Activated T-cell treated with anti-CD3 and anti-CD28 coated beads, Interleukin-2, amount 50 U/mL, for 72 hours (primary cell): ENCODE data around the gene PTPRM. TPM values are rescaled to one million over a fixed set of nuclear protein-coding genes. Genes with fewer than 3 reads are reported as not detected.

Experiments used
- ATAC-seq, 2 donors: fragments of 150-1000 bp; cut with Tn5 transposase; replicated peaks in 1 of 2; 2 replicates each; pipeline ENCODE4 v1.10.0; 2021; ENCODE audit warnings: moderate library complexity in 2 of 2, mild to moderate bottlenecking in 1 of 2
- DNase-seq, 2 donors: peaks; one replicate each; pipeline ENCODE4 v3.0.0; 2021 to 2022; ENCODE audit warnings: mixed read lengths in 1 of 2
- H3K27ac Mint-ChIP-seq: one replicate; pipeline ENCODE4 v1.8.0; 2022; ENCODE audit warnings: mild to moderate bottlenecking, moderate library complexity, mixed read lengths
- H3K27me3 Mint-ChIP-seq: one replicate; pipeline ENCODE4 v1.8.0; 2022; ENCODE audit warnings: low read depth, mixed read lengths
- H3K36me3 Mint-ChIP-seq, 2 donors: one replicate each; pipeline ENCODE4 v1.8.0; 2022; ENCODE audit warnings: mixed read lengths in 2 of 2, mild to moderate bottlenecking in 1 of 2; ENCODE audit not compliant: insufficient read depth in 2 of 2
- H3K4me1 Mint-ChIP-seq: one replicate; pipeline ENCODE4 v1.8.0; 2022; ENCODE audit warnings: low read depth, mixed read lengths
- H3K4me3 Mint-ChIP-seq, 2 donors: one replicate each; pipeline ENCODE4 v1.8.0; 2022; ENCODE audit warnings: mild to moderate bottlenecking in 2 of 2, mixed read lengths in 2 of 2, moderate library complexity in 2 of 2
- H3K9me3 Mint-ChIP-seq, 2 donors: one replicate each; pipeline ENCODE4 v1.8.0; 2022; ENCODE audit warnings: mixed read lengths in 2 of 2
- total RNA-seq, 2 donors: library from RNA; stranded (reverse); gene quantifications; one replicate each; pipeline ENCODE4 v1.2.3, GENCODE V29; 2022

PTPRM gene
- total RNA-seq, 2 donors from 2014 or later, result 6.3 to 21.3 TPM

DNA sequence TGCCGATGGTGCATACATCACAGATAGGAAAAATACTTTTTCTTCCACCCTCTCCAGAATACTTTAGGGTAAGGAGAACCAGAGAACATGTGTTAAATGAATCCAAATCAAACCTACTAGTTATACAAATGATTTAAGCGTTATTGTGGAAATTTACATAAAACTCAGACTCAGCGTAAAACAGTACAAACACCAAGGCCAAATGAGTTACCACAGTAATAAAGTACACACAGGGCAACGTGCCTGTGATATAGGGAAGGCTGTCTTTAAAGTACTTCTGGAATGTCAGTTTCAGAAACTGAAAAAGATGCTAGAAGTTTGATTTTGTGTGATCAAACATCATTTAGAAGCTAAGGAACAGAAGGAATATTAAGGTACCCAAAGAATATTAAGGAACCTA lies 46.9 kb downstream of the PTPRM start:
- Mint-ChIP-seq H3K4me3 (no peak overlapping the region), H3K27me3 (no peaks in the 10 kb centered on the region), H3K4me1 (no peaks in the 10 kb centered on the region), H3K27ac (no peak overlapping the region), H3K9me3 (peaks cover 0 to 2% of the 10 kb centered on the region in 2 donors), H3K36me3 (no peaks in the 10 kb centered on the region)
- no peak for ATAC-seq
- DNase-seq, result no peak

DNA sequence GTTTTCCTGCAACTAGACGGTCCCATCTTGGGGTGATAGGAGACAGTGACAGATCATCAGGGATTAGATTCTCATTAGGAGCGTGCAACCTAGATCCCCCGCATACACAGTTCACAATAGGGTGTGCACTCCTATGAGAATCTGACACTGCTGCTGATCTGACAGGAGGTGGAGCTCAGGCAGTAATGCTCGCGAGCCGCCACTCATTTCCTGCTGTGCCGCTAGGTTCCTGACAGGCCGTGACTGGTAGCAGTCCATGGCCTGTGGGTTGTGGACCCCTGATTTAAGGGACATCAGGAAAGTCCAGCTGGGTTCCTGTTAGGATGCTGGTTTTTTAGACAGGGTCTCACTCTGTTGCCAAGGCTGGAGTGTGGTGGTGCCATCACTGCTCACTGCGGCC lies 48.7 kb downstream of the PTPRM start:
- H3K27me3 Mint-ChIP-seq, result no peaks in the 10 kb centered on the region
- no peaks in the 10 kb centered on the region for H3K36me3 Mint-ChIP-seq
- no peak overlapping the region for H3K27ac Mint-ChIP-seq
- H3K4me3 Mint-ChIP-seq, result no peak overlapping the region
- ATAC-seq (no peak), DNase-seq (no peak)
- H3K4me1 Mint-ChIP-seq, result no peaks in the 10 kb centered on the region
- peaks cover 0 to 2% of the 10 kb centered on the region in 2 donors for H3K9me3 Mint-ChIP-seq

DNA sequence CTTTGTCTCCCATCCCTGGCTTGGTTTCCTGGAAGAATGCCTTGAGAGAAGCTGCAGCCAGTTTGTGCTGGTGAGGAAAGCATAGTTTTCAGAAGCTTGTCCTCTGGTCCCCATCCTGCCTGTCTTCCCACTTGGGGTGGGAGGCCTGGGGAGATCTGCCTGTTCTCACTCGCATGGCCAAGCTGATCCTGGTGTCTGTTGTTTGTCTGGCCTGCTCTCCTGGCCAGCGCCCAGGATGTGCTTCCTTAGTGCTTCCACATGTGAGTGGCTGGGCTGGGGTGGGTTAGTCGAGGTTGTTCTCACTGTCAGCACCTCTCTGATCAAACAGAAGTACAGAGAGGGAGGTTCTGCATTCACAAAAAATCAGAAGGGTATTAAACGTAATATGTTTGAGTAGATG lies 49.5 kb downstream of the PTPRM start:
- Mint-ChIP-seq H3K27me3 (no peaks in the 10 kb centered on the region), H3K4me1 (no peaks in the 10 kb centered on the region), H3K4me3 (no peak overlapping the region), H3K36me3 (no peaks in the 10 kb centered on the region), H3K9me3 (peaks cover 0 to 2% of the 10 kb centered on the region in 2 donors), H3K27ac (no peak overlapping the region)
- DNase-seq, result no peak
- no peak for ATAC-seq

DNA sequence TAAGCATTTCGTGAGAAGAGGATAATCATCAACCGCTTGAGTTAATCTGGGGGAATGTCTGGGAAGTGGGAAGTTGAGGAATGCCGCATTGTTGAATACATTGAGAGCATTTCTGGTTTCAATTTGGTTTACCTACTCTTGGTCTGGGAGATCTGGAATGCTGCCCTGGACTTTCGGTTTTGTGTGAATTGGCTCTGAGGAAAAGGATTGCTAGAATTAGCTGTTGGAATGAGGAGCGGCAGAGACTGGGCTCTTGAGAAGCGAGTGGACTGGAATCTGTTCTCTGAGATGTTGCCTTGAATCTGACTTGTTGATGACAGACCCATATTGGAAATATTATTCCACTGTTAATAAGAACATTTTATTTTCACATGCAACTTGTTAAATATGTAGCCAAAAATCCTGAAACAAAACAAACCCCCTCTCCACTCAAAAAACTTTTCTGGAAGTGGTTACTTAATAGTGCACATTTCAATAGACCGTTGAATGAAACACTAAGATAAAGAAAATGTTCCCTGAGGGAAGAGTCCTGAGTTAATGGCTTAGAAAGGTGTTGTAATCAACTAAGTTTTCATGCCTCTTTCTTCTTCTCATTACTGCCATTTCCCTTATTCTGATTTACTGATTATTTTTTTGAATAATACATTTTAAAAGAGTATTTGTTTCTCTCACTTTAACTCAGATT lies 50.8 kb downstream of the PTPRM start:
- H3K27ac Mint-ChIP-seq, result no peak overlapping the region
- no peak for ATAC-seq
- DNase-seq, result no peak
- no peaks in the 10 kb centered on the region for H3K4me1 Mint-ChIP-seq
- H3K27me3 Mint-ChIP-seq, result no peaks in the 10 kb centered on the region
- H3K9me3 Mint-ChIP-seq, result no peaks in the 10 kb centered on the region
- no peak overlapping the region for H3K4me3 Mint-ChIP-seq
- H3K36me3 Mint-ChIP-seq, result no peaks in the 10 kb centered on the region

DNA sequence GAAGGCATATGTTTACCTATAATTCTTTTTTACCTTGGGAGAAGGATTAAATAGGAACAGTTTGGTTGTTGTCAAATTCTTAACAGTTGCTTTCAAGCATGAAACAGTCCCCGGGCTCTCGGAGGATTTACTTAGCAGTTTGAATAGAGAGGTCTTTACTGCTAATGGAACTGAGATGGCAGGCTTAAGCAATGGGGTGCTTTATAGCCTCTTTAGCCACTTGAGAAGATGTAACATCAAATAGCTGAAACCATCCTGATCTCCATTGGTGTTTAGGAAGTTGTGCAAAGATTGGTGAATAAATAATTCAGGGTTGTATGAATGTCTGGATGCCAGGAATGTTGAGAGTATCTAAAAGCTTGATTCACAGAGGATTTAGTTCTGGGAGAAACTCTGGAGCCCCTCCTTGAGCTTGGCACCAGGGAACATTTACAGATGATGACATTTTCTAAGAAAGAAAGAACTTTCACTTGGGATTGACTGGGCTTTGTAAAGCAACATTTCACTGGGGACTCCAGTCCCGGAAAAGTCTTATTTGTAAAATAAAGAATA lies 51.9 kb downstream of the PTPRM start:
- no peak overlapping the region for H3K27ac Mint-ChIP-seq
- H3K9me3 Mint-ChIP-seq, result no peaks in the 10 kb centered on the region
- H3K4me1 Mint-ChIP-seq, result no peaks in the 10 kb centered on the region
- DNase-seq (no peak), ATAC-seq (no peak)
- no peak overlapping the region for H3K4me3 Mint-ChIP-seq
- no peaks in the 10 kb centered on the region for H3K36me3 Mint-ChIP-seq
- no peaks in the 10 kb centered on the region for H3K27me3 Mint-ChIP-seq

DNA sequence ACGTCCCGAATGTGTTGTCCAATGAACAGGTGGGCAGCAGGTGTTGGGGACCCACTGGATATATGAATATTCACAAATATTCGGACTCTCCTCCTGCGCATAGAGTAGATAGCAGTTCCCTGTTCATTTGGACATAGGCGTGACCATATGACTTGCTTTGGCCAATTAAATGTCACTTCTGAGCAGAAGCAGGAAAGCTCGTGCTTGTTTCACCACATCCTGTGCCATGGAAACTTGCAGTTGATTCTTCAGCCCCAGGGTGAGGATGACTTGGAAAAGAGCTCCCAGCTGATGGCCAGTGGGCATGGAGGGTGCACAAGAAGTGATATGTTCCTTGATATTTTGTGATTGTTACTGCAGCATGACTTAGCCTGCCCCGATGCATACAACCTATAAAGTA lies 52.6 kb downstream of the PTPRM start:
- Mint-ChIP-seq H3K4me3 (no peak overlapping the region), H3K27ac (no peak overlapping the region), H3K36me3 (no peaks in the 10 kb centered on the region), H3K9me3 (no peaks in the 10 kb centered on the region), H3K27me3 (no peaks in the 10 kb centered on the region), H3K4me1 (no peaks in the 10 kb centered on the region)
- DNase-seq, result no peak
- no peak for ATAC-seq

DNA sequence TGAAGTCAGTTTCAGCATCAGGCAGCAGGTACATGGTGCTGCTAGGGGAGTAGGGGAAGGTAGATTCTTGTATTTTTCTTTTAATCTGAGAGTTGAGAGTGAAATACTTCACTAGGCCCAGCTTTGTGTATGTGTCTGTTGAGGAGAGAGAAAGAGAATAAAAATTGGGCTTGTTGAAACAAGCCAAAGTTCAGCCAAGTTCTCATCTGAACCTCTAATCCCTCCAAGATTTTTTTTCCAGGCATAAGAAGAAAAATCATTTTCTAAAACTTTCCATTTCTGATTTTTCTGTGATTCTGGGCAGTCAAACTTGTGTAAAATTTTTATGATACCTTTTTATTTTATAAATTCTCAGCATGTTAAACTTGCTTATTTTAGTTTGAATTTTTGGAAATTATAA lies 55.6 kb downstream of the PTPRM start:
- no peaks in the 10 kb centered on the region for H3K4me1 Mint-ChIP-seq
- ATAC-seq, result no peak

DNA sequence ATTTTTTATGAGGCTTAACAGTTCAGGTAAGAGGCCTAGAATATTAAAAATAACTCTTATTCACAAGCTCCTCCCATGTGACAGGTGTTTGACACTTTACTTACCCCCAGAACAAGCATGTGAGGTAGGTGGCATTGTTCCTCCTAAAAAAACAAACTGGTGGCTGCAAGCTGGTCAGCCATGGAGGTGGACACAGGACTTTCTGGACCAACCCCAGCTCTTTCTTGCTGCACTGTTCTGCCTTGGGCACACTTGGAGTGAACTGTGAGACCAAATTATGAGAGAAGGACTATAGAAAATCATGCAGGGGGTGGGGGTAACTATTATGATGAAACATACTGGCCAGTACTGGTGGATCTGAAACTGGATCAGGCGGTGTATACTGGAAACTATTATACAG lies 56.6 kb downstream of the PTPRM start:
- Mint-ChIP-seq H3K27me3 (no peaks in the 10 kb centered on the region), H3K27ac (no peak overlapping the region), H3K4me1 (no peaks in the 10 kb centered on the region), H3K9me3 (no peaks in the 10 kb centered on the region), H3K4me3 (no peak overlapping the region), H3K36me3 (no peaks in the 10 kb centered on the region)
- ATAC-seq (no peak), DNase-seq (no peak)

More for the DNA sequence above, 55.6 kb downstream of the PTPRM start:
- H3K9me3 Mint-ChIP-seq, result no peaks in the 10 kb centered on the region
- H3K36me3 Mint-ChIP-seq, result no peaks in the 10 kb centered on the region
- no peaks in the 10 kb centered on the region for H3K27me3 Mint-ChIP-seq
- H3K4me3 Mint-ChIP-seq, result no peak overlapping the region
- no peak for DNase-seq
- no peak overlapping the region for H3K27ac Mint-ChIP-seq

DNA sequence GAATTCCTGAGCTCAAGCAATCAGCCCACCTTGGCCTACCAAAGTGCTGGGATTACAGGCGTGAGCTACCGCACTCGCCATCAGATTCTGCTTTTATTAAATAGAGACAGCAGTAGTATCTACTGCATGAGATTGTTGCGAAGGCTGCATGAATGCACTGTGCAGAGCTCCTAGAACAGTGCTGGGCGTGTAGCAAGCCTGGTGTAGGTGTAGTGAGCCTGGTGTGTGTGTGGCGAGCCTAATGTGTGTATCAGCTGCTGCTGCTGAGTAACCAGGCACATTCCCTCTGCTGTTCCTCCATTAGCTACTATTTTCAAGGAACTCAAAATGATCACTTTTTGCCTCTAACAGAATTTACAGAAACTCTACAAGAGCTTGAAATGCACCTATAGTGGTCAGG lies 57.6 kb downstream of the PTPRM start:
- Mint-ChIP-seq H3K27me3 (no peaks in the 10 kb centered on the region), H3K27ac (no peak overlapping the region), H3K36me3 (no peaks in the 10 kb centered on the region), H3K4me1 (no peaks in the 10 kb centered on the region), H3K9me3 (no peaks in the 10 kb centered on the region), H3K4me3 (no peak overlapping the region)
- ATAC-seq (no peak), DNase-seq (no peak)

DNA sequence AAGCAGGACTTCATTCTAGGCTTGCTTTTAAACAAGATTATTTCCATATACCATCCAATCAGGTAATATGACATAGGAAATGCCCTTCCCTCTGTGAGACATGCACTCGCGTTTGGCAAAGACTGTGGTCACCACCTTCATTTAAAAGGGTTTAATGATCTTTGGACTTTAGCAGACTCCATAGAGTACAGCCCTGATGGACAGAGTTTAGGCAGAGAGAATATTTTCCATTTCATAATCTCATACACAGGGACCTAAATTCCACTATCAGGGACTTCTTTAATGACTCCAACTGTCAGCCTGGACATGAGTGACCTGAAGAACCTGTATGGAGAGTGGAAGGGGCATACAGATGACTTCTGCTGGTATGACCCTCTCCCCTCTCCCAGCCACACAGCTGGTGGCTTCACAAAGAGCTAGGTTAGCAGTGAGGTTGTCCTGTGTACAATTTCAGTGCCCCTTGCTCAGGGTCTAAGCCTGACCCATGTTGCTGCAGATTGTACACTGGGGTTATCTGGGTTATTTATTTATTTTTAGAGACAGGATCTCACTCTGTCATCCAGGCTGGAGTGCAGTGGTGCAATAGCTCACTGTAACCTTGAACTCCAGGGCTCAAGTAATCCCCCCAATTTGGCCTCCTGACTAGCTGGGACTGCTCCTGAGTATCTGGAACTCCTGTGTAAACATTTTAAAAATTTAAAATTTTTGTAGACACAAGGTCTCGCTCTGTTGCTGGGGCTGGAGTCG lies 59.2 kb downstream of the PTPRM start:
- DNase-seq, result no peak
- no peaks in the 10 kb centered on the region for H3K9me3 Mint-ChIP-seq
- no peaks in the 10 kb centered on the region for H3K4me1 Mint-ChIP-seq
- H3K36me3 Mint-ChIP-seq, result no peaks in the 10 kb centered on the region
- no peak overlapping the region for H3K4me3 Mint-ChIP-seq
- no peak for ATAC-seq
- no peak overlapping the region for H3K27ac Mint-ChIP-seq
- H3K27me3 Mint-ChIP-seq, result no peaks in the 10 kb centered on the region

DNA sequence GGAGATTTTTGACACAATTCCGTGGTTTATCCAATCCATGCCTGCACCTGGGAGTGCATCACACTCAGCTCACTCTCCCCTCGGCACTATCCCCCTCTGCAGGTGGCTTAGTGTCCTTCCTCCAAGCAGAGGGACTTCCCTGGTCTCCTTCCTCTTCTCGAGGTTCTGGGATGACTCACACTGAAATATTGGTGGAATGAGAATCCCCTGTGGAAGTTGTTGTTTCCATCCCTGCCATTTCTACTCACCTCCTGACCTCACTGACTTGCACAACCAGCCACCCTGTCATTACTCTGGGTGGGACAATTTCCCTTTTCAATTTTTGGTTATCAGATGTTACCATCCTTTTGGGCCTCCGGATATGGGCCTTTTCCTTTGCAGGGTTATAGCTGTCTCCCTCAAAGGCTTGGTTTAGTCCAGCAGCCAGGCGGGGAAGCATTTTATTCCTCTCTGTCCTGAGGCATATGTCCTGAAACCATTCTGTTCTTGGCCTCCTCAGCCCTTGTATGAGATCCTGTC lies 59.9 kb downstream of the PTPRM start:
- ATAC-seq, result no peak
- DNase-seq, result no peak
- no peaks in the 10 kb centered on the region for H3K36me3 Mint-ChIP-seq
- H3K27me3 Mint-ChIP-seq, result no peaks in the 10 kb centered on the region
- no peak overlapping the region for H3K27ac Mint-ChIP-seq
- no peaks in the 10 kb centered on the region for H3K9me3 Mint-ChIP-seq
- H3K4me1 Mint-ChIP-seq, result no peaks in the 10 kb centered on the region
- no peak overlapping the region for H3K4me3 Mint-ChIP-seq

DNA sequence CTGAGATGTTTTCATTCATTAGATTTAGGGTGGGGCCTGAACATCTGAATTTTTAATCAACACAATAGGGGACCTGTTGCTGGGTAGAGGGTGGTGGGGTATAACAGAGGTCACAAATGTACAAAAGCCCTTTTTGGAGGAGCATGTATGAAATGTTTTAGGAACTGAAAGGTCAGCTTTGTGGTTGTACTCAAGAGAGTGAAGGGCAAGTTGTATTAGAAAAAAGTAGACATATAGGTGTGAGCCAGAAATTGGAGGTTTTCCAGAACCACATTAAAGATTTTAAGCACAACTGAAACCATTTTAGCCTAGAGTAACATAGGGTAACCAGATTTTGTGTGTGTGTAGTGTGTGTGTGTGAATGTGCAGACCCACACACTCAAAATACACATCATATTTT lies 62.3 kb downstream of the PTPRM start:
- Mint-ChIP-seq H3K36me3 (no peaks in the 10 kb centered on the region), H3K4me1 (no peaks in the 10 kb centered on the region), H3K9me3 (peaks cover 0 to 2% of the 10 kb centered on the region in 2 donors), H3K4me3 (no peak overlapping the region), H3K27me3 (peaks cover 13% of the 10 kb centered on the region), H3K27ac (no peak overlapping the region)
- ATAC-seq (no peak), DNase-seq (no peak)

DNA sequence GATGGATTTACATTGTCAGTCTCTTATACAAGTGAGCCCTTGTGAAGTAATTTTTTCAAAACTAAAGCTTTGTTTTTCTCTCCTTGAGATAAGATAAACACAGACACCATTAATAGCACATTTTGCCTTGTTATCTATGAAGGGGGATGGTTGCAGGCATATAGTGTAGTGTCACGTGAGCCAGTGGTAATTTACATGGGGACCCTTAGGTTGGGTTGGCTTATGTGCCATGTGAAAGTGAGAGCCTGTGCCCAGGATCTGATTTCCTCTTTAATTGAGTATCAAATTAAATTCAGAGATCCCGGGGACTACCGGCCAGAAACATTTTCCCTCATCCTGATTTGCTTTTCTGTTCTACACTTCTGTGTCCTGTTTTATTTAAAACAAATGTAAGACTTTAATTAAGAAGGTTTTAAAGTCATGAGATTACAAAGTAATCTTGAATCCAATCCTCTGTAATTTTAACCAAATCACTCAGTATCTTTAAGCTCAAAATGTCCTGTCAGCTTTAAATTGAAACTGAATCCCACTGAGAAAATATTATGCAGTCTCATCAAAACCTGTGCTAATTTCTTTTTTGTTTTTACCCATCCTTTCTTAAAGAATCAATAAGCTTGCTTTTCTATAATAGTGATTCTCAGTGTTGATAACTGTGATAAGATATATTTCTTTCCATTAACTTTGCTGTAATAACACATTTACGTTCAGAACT lies 63.8 kb downstream of the PTPRM start:
- Mint-ChIP-seq H3K4me3 (no peak overlapping the region), H3K27me3 (peaks cover 13% of the 10 kb centered on the region), H3K36me3 (no peaks in the 10 kb centered on the region), H3K9me3 (peaks cover 0 to 2% of the 10 kb centered on the region in 2 donors), H3K4me1 (no peaks in the 10 kb centered on the region), H3K27ac (no peak overlapping the region)
- DNase-seq (no peak), ATAC-seq (no peak)
